GM18951 (cell line): ENCODE results near the gene PSME1.

Experiments used
- POLR2A ChIP-seq: IDR thresholded peaks from 4 replicates; pipeline ENCODE4 v1.6.1; 2011; ENCODE audit warnings: mild to moderate bottlenecking; ENCODE audit not compliant: insufficient read length, insufficient read depth; ENCODE audit errors: extremely low read depth
- in situ Hi-C: fragments of 300-500 bp; cut with MboI; formaldehyde crosslinking; loops from one replicate; pipeline ENCODE4 v1.12.0; 2022; ENCODE audit warnings: low sequenced_read_pairs, mixed read lengths, inconsistent platforms; ENCODE audit not compliant: unreplicated experiment

Gene PSME1

GRCh38 chr14:24182110-24182882 lies 46.3 kb downstream of the PSME1 start:
- in situ Hi-C loops = no loop called here
- no peak for TF ChIP-seq POLR2A

GRCh38 chr14:24183014-24183481 lies 47.1 kb downstream of the PSME1 start:
- no peak for TF ChIP-seq POLR2A
- in situ Hi-C loops = no loop called here

GRCh38 chr14:24184104-24184970 lies 48.3 kb downstream of the PSME1 start:
- no peak for TF ChIP-seq POLR2A

GRCh38 chr14:24185026-24185425 lies 49.0 kb downstream of the PSME1 start:
- in situ Hi-C loops = no loop called here
- TF ChIP-seq POLR2A = no peak

More at GRCh38 chr14:24184104-24184970, 48.3 kb downstream of the PSME1 start:
- in situ Hi-C loops = no loop called here

GRCh38 chr14:24185741-24186140 lies 49.7 kb downstream of the PSME1 start:
- no peak for TF ChIP-seq POLR2A
- in situ Hi-C loops = no loop called here

- no peak for TF ChIP-seq POLR2A
- in situ Hi-C loops = no loop called here
These were observed 51.0 kb downstream of the PSME1 start for GRCh38 chr14:24186831-24187538.

- TF ChIP-seq POLR2A = no peak
- in situ Hi-C loops = no loop called here
These were observed 51.5 kb downstream of the PSME1 start for GRCh38 chr14:24187539-24187915.
